TTC549 (cell line): Measurements from ENCODE around the gene CDK14.

ENCODE experiments used
- FAIRE-seq: peaks from 2 replicates; lab custom pipeline; 2012; peaks lifted over from hg19 to GRCh38; lab: Jason Lieb, UNC

CDK14 gene

DNA sequence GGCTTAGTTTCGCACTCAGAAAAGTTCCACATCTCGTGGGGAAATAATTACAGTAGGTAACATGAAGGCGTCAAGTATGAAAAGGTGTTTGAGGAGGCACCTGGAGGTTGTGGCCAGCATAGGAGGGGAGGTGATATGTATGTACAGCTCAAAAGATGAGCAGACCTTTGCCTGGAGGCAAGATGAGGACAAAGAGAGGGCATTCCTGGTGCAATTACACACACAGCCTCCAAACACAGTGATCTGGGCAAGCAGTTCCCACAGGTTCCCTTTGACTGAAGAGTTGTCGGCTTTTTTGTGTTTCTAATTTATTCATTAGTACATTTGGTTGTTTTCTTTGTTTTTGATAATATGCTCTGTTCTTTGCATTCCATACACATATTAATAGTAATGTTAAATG, 46.9 kb downstream of the CDK14 start:
- FAIRE-seq: no peak

DNA sequence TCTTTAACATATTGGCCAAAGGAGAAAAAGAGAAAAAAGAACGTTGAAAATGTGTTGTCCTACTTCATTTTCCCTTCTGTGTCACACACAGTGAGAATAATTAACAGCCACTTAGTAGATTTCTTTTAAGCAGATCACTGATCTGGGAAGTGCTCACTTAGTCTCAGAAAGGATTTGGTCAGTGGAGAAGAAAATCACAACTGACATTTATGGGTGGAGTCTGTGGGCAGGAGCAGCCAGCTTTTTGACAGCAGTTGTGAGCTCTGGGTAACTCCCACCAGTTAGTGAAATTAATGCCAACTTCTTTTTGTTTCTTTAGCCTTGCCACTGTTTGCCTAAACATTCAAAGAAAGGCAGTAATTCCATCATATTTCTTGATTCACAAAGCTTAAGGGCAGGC, 49.7 kb downstream of the CDK14 start:
- no peak for FAIRE-seq

DNA sequence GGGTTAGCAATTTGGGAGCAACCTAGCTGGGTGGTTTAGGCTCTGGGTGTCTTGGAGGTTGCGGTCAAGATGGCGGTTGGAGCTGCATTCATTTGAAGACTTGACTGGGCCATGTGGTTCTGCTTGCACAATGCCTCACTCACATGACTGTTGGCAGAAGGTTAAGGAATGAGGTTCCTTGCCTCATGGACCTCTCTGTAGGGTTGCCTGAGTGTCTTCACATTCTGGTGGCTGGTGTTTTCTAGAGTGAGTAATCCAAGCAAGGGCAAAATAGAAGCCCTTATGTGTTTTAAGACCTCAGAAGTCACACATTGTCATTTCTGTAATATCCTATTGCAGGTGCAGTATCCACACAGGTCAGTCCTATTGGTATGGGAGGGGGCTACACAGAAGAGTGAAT, 52.0 kb downstream of the CDK14 start:
- FAIRE-seq: no peak

DNA sequence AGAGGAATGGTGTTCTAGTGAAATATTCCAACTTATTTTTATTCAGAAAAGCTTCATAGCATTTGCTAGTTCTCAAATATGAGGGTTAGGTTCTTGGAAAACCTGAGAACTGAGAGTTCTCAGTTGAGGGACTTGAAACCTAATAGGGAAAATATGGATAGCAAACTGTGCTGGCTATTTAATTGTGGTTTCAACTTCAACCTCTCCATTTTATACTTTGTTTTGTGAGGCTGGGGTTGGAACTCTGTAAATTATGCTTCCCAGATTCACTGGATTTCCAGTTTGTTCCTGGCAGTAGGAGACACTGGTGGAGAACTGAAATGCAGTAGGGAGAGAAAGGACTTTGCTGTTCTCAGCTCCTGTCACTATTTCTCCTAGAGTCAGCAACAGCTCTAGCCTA, 52.7 kb downstream of the CDK14 start:
- FAIRE-seq: no peak

DNA sequence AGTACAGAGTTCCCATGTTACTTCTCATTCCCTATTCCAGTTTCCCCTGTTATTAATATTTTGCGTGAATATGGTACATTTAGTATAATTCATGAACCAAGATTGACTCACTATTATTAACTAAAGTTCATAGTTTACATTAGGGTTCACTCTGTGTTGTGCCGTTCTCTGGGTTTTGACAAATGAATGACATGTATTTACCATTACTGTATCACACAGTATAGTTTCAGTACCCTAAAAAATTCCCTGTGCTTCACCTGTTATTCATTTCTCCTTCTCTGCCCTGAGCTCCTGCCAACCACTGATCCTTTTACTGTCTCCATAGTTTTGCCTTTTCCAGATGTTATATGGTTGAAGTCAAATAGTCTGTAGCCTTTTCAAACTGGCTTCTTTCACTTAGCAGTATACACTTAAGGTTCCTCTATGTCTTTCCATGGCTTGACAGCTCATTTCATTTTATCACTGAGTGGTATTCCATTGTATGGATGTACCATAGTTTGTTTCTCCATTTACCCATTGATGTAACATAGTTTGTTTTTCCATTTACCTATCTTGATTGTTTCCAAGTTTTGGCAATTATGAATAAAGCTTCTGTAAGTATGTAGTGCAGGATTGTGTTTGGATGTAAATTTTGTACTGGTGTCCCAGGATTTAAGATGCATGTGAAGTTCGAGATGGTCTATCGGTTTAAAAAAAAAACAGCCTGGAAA, 58.8 kb downstream of the CDK14 start:
- FAIRE-seq: no peak

DNA sequence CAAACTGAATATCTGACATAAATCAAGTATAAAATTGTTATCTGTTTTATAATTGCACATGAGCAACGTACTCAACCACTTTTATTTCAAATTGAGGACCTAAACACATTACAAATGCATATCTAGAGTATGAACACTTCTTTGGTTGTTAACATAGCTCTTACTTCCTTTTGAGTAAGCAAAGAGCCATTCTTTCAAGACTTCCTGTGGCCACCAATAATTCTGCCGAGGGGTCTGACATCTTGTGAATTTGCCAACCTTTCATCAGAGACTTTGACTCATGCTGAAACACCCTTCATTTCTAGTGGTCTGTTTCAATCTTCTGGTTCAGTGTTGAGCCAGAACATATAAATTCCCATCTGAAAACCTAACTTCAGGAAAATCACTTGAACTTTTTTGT, 59.4 kb downstream of the CDK14 start:
- FAIRE-seq: no peak

DNA sequence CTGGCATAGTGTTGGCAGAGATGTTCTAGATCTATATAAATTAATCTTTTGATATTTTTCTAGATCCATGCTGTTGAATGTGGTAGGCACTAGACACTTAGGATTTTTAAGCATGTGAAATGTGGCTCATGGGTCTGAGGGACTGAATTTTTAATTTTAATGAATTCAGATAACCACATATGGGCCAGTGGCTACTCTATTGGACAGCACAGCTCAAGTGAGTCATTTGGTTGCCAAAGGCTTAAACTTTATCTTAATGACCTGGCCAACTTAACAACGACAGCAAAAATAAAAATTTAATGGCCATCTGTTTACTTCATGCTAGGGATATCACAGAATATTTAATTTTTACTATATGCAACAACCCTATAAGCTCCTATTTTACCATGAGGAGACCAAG, 61.4 kb downstream of the CDK14 start:
- no peak for FAIRE-seq

DNA sequence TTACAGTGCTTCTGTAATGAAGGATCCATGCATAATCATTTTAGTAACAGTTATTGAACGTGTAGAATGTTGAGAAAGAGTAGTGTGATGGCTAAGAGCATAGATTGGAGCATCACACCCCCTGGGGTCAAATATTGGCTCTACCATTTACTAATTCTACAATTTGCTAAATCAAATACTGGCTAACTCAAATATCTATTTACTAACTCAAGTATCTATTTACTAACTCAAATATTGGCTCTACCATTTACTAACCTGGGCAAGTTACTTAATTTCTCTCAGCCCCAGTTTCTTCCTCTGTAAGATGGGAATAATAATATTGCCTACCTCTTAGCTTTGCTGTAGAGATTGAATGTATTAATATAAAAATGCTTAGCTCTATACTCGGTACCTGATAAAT, 64.0 kb downstream of the CDK14 start:
- no peak for FAIRE-seq

DNA sequence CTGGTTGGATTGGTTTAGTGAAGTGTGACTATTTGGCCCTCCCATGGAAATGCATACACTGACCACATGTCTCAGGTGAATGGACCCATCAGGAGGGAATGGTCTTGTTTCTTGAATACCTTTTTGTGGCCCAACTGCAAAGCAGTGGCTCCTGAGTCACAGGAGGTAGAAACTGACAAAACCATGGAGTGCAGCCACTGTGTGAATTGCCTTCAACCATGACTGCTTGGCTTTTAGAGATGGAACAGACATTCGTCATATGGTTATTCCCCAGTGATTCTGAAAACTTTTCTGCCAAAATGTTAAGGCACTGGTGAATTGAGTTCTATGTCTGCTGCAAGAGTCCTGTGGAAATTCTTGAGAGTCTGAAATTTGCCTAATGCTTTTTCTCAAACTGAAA, 64.7 kb downstream of the CDK14 start:
- FAIRE-seq: no peak

DNA sequence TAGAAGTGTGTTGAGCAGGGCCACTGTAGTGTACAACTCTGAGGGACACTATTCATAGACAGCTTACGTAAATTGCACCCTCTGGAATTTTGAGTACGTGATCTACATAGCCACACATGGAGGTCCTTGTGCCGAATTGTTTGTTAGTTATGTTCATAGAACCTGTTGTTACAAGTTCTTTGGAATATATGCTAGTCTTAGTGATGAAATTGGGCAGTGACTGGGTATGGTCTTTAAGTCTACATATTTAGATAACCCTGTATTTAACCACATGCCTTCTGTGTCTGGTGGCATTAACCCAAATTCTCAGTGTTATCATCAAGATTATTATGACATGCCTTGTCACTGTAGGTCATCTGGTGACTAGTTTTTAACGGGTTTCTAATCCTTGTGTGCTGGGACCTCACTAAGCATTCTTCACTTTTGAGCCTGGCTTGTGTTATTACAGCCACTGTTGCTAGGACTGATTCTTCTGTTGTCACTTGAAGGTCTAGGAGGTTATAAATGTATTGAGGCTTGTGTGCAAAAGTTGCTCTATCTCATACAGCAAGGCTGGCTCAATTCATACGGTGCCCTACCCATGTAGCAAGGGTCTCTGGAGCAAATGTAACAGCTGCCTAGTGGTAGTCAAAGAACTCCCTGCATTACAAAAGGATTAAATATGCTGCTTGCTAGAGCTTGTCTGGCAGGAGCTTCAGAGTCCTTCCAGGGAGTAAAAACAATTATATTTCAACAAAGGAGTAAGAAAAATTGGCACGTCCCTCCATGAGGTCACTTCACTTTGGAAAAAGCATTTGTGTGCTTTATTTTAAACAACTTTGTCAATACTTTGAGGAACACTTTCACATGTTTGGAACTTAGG, 65.4 kb downstream of the CDK14 start:
- FAIRE-seq: no peak

DNA sequence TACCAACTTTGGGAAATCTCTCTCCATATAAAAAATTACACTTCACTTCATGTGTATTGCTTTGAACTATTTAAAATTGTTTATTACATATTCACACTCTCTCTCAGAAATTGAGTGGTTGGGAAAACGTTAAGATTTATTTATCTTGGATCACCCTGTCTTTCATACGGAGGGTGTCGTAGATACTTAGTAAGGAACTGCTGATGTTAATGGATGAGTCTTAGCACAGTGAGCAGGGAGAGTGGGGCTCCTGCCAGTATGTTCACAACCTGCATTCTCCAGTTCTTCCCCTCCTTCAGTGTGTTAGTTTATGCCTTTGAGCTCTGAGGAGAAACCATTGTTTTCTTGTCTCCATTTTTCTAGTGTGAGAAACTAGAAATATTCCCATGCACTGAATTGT, 67.1 kb downstream of the CDK14 start:
- no peak for FAIRE-seq

DNA sequence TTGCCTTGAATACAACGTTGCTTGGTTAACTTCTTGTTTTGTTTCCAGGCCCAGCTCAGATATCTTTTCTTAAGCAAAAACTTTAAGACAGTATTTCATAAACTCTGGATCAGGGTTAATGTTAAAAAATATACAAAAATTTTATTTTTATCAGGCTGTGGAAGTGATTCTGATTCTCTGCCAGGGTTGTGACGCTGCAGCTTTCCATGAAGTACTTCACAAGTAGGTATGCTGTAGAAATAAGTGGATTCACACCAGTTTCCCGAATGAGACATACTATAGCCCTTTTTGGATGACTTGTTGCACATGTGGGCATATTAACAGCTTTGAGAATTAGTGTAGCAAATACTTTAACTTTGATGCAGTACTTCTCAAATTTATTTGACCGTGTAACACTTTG, 70.1 kb downstream of the CDK14 start:
- no peak for FAIRE-seq

DNA sequence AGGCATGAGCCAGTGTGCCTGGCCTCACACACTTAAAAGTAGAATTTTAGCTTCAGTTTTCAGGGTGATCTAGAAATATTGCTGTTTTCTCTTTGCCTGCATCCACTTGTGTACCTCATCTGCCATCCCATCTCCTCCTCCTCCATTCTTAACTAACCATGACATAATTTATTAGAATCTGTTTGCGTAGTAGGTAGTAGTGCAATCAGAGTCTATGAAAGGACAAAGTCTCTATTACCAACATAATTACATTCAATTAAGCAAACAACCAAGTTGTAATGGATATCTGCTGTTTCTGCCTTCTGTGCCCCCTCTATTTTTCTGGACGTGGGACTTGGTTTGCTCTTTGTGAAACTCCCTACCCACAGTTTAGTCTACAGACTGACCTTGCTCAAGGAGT, 72.9 kb downstream of the CDK14 start:
- FAIRE-seq: no peak

DNA sequence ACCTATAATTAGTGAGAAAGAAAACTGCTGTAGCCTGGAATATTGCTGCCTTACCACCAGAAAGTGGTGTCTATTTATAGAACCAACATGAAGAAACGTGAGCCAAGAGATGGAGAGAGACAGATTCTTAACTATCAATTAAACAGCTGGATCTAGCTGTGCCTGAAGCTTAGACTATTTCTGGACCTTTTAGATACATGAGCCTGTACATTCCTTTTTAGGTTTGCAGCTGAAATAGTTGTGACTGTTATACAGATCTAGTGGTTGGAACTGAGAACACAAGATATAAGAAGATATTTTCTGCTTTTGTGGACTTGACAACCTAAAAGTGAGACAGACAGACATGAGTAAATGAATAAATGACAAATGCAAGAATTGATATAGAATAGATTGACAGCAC, 73.4 kb downstream of the CDK14 start:
- FAIRE-seq: no peak

DNA sequence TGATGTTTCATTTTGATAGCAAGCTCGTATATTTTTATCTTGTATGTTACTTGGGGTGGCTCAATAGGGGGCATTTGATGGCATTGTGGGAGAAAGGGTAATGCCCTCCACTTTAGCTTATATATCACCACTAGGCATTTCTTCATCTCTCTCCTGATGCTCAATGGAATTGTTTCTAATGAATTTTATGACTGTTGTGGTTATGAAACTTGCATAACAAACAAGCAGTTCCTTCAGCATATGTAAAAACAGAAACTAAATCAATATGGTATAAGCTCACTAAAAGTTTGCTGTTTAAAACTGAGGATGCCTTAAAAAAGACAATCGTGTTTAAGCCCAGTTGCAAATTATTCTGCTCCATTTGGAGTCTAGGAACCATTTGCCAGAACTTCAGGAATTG, 75.5 kb downstream of the CDK14 start:
- no peak for FAIRE-seq

DNA sequence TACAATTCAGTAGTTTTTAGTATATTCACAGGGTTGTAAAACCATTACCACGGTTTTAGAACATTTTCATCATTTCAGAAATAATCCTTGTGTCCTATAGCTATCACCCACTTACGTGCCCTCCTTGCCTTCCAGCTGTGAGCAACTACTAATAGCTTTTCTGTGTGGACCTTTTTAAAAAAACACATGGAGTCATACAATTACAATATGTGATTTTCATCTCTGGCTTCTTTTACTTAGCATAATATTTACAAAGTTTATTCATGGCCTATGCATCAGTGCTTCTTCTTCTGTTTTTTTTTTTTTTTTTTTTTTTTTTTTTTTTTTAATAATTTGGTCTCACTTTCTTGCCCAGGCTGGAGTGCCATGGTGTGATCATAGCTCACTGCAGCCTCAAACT, 76.1 kb downstream of the CDK14 start:
- FAIRE-seq: no peak

DNA sequence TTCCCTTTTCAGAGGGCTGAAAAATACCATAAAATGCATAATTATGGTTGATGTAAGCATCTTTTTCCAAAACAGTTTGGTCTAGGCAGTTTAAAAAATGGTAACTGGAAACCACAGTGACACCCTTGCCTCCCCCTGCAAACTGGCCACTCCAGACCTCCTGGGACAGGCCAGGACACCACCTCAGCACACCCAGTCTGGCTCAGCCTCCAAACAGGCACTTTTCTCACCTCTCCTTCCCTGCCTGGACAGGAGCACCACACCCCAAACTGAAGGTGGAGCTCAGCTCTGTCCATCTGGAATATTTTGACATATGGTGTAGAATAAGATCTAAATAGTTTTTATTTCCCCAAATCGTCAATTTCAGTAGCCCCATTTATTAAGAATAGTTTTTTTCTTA, 78.5 kb downstream of the CDK14 start:
- FAIRE-seq: no peak

DNA sequence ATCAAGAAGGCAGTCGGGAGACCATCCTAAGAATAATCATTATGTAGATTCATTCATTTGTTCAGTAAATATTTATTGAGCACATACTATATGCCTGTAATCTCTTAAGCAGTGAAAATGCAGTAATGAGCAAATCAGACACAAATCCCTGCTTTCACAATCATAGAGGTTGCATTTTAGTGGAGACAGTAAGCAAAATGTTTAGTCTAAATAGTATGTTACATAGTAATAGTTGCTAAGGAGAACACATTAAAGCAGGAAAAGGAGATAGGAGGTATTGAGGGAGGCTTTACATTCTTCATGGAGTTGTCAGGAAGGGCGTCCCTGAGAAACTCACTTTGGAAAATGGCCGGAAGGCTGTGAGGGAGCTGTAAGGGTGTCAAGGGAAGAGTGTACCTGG, 79.9 kb downstream of the CDK14 start:
- no peak for FAIRE-seq

DNA sequence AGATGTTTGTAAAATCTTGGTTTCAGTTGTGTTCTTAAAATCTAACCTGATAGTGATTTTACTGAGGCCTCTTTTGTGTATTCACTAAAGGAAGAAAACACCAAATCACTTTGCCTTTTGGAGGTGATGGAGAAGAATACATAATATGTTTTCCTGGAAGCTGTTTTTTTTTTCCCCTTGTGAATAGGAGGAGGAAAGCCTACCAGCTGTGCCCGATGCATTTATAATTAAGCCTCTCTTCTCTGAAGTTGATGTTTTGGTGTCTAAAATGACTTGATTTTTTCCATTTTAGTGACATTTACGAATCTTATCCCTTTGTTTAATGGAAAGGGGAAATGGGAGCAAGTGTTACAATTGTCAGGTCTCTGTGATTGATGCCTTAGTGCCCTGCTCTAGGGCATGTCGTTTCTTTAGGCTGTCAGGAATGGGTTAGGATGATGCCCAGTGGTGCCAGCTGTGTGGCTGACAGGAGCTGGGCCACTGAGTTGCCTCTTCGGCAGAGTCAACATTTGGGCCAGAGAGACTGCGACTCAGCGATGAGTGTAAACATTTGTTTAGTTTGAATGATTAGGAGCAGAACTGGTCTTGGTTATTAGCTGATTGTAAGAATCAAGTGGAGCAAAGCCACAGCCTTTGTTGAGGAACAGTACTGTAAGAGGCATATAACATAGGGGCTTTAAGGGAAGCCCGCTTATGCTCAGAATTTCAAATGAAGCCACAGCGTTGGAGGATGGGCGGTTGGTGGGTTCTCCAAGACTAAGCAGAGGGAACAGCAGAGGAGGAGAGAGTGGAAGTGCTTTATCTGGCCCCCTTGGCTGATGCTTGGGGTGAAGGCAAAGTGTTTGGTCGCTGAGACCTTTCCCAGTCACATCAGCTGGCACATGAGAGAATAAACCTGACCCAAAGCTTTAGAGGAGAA, 81.6 kb downstream of the CDK14 start:
- FAIRE-seq: no peak

DNA sequence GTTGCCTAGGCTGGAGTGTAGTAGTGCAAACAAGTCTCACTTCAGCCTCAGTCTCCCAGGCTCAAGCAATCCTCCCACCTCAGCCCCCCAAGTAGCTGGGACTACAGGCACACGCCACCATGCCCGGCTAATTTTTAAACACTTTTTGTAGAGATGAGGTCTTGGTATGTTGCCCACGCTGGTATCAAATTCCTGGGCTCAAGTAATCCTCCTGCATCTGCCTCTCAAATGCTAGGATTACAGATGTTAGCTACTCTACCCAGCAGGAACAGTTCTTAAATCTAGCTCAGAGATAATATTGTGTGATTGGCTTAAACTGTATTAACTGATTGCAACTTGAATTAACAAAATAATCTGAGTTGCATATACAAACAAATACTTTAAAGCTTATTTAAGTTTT, 82.9 kb downstream of the CDK14 start:
- FAIRE-seq: no peak

DNA sequence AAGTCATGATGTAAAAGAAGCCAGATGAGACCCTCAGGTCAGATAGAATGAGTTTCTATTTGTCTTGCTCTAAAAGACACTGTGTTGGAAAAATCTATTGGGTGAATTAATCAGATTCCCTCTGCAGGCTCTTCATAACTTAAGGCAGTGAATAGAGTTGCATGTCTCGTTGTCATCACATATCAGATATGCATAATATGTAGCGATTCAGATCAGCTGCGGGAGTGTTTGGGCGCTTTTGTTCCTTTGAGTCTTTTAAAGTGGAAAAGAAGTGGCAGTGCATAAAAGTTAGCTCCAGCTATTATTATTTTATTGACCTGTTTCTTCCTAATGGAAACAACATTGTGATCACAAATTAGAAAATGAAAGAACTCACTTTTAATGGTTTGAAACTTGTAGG, 84.4 kb downstream of the CDK14 start:
- FAIRE-seq: no peak

DNA sequence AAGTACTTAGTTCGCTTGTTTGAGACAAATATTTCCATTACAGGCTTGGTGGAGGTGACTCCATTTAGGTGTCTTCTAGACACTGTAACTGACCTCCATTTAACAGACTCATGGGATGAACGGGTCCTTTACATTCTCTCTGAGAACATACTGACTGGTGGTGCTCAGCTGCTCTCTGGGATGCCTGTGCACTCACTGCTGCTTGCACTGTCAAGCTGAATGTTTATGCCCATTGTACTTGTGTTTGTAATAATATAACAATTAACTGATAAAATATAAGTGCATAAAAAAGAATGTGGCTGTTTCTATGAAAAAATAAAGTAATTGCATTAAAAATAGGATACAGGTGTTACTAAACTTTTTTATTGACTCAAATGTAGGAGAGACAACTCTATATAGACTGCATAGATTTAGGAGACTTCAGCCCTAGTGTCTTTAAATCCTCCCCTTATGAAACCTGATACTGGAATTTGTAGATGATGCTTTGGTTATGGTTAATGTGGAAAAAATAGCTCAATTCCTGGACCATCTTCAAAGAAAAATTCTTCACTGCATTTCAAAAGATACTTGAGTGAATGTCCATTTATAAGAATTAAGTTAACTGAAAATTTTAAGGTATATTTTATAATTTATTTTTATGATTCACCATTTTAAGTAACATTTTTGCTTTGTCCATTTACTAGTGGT, 85.4 kb downstream of the CDK14 start:
- no peak for FAIRE-seq
